Smooth muscle cell (in vitro differentiated cells): ENCODE results near the gene SLC7A6. TPM values are rescaled to one million over a fixed set of nuclear protein-coding genes. Genes with fewer than 3 reads are reported as not detected.

Experiments
- DNase-seq: peaks from one replicate; lab custom pipeline; 2025; ENCODE audit not compliant: unreplicated experiment; lab: John Stamatoyannopoulos, UW
- H2AFZ ChIP-seq: fragments of 200-600 bp; sonication (generic); 2 replicates; pipeline ENCODE4 v1.6.0; 2016; ENCODE audit warnings: antibody characterized with exemption, low read depth, mild to moderate bottlenecking
- H3F3A ChIP-seq: fragments of 200-600 bp; sonication (generic); 2 replicates; pipeline ENCODE4 v1.6.0; 2017; ENCODE audit warnings: antibody characterized with exemption, low read depth
- H3K27ac ChIP-seq: fragments of 200-600 bp; sonication (generic); 2 replicates; pipeline ENCODE4 v1.5.1; 2016; ENCODE audit warnings: low read depth, mild to moderate bottlenecking
- H3K27me3 ChIP-seq: fragments of 200-600 bp; sonication (generic); 2 replicates; pipeline ENCODE4 v1.6.1; 2016; ENCODE audit warnings: low read depth, mild to moderate bottlenecking
- H3K36me3 ChIP-seq: fragments of 200-600 bp; sonication (generic); 2 replicates; pipeline ENCODE4 v1.5.1; 2016; ENCODE audit warnings: low read depth
- H3K4me1 ChIP-seq: fragments of 200-600 bp; sonication (generic); 2 replicates; pipeline ENCODE4 v1.5.1; 2016; ENCODE audit warnings: low read depth
- H3K4me2 ChIP-seq: fragments of 200-600 bp; sonication (generic); 2 replicates; pipeline ENCODE4 v1.6.0; 2016; ENCODE audit warnings: mild to moderate bottlenecking
- H3K4me3 ChIP-seq: fragments of 200-600 bp; sonication (generic); 2 replicates; pipeline ENCODE4 v1.5.1; 2016; ENCODE audit warnings: mild to moderate bottlenecking
- H3K79me2 ChIP-seq: fragments of 200-600 bp; sonication (generic); 2 replicates; pipeline ENCODE4 v1.6.0; 2016; ENCODE audit warnings: low read depth, mild to moderate bottlenecking
- H3K9ac ChIP-seq: fragments of 200-600 bp; sonication (generic); 2 replicates; pipeline ENCODE4 v1.6.0; 2016; ENCODE audit warnings: low read depth
- H3K9me3 ChIP-seq: fragments of 200-600 bp; sonication (generic); replicated peaks from 2 replicates; pipeline ENCODE4 v1.5.1; 2016; ENCODE audit warnings: low read depth
- H4K20me1 ChIP-seq: fragments of 200-600 bp; sonication (generic); 2 replicates; pipeline ENCODE4 v1.6.0; 2016; ENCODE audit warnings: low read depth
- CTCF ChIP-seq: fragments of 200-600 bp; sonication (generic); IDR thresholded peaks from 2 replicates; pipeline ENCODE4 v1.5.1; 2017; ENCODE audit warnings: borderline replicate concordance, mild to moderate bottlenecking, antibody characterized with exemption; ENCODE audit not compliant: insufficient read depth, poor library complexity, severe bottlenecking
- WGBS: methylation state at CpG from one replicate; pipeline ENCODE4 v1.1.7; 2016; ENCODE audit warnings: low lambda C conversion rate; 5-methylcytosine and 5-hydroxymethylcytosine counted together
- polyA plus RNA-seq: library from polyadenylated mRNA; unstranded; fragments of >200 nt; fragmentation: Nextera tagmentation; extraction: Ambion mirVana; gene quantifications from 2 replicates; pipeline ENCODE4 v1.2.1, GENCODE V29; 2016
- total RNA-seq: library from RNA; depleted of rRNA; stranded (reverse); fragments of >200 nt; gene quantifications from 2 replicates; pipeline ENCODE4 v1.2.3, GENCODE V29; 2014

Gene SLC7A6
- total and polyA plus RNA-seq, 2 experiments from 2014 or later: 11.4 to 16.5 TPM

GRCh38 chr16:68246121-68246520 lies 18.2 kb upstream of the SLC7A6 start:
- no peaks in the 10 kb centered on the region for H3K36me3 ChIP-seq
- no peaks in the 10 kb centered on the region for H4K20me1 ChIP-seq
- WGBS: 83% methylated on average over 7 of the region's 7 CpGs
- H3K79me2 ChIP-seq: no peaks in the 10 kb centered on the region
- no peak overlapping the region for H2AFZ ChIP-seq
- TF ChIP-seq CTCF: no peak
- no peak for DNase-seq
- H3K9me3 ChIP-seq: no peaks in the 10 kb centered on the region
- H3K9ac ChIP-seq: no peak overlapping the region
- no peak overlapping the region for H3K27ac ChIP-seq
- no peaks in the 10 kb centered on the region for H3K27me3 ChIP-seq
- no peaks in the 10 kb centered on the region for H3F3A ChIP-seq
- H3K4me3 ChIP-seq: peak overlapping the region; percentile 86
- H3K4me2 ChIP-seq: peak overlapping the region; percentile 92
- H3K4me1 ChIP-seq: peaks cover 4% of the 10 kb centered on the region

GRCh38 chr16:68246666-68247065 lies 17.7 kb upstream of the SLC7A6 start:
- no peaks in the 10 kb centered on the region for H3F3A ChIP-seq
- no peak overlapping the region for H3K27ac ChIP-seq
- TF ChIP-seq CTCF: no peak
- no peak overlapping the region for H3K4me2 ChIP-seq
- no peaks in the 10 kb centered on the region for H3K9me3 ChIP-seq
- H3K4me3 ChIP-seq: no peak overlapping the region
- H3K79me2 ChIP-seq: no peaks in the 10 kb centered on the region
- H3K4me1 ChIP-seq: peaks cover 4% of the 10 kb centered on the region
- DNase-seq: no peak
- no peaks in the 10 kb centered on the region for H4K20me1 ChIP-seq
- H3K9ac ChIP-seq: no peak overlapping the region
- WGBS: 94% methylated on average over 5 of the region's 5 CpGs
- H2AFZ ChIP-seq: no peak overlapping the region
- no peaks in the 10 kb centered on the region for H3K36me3 ChIP-seq
- no peaks in the 10 kb centered on the region for H3K27me3 ChIP-seq

- Histone ChIP-seq H2AFZ (no peak overlapping the region), H3K4me3 (no peak overlapping the region), H3K9me3 (no peaks in the 10 kb centered on the region), H3K27ac (no peak overlapping the region), H3K4me2 (no peak overlapping the region), H3K4me1 (peaks cover 4% of the 10 kb centered on the region), H3K9ac (no peak overlapping the region), H3K79me2 (no peaks in the 10 kb centered on the region), H4K20me1 (no peaks in the 10 kb centered on the region), H3F3A (no peaks in the 10 kb centered on the region), H3K27me3 (no peaks in the 10 kb centered on the region), H3K36me3 (no peaks in the 10 kb centered on the region)
- no peak for DNase-seq
- 97% methylated on average over 4 of the region's 4 CpGs for WGBS
- no peak for TF ChIP-seq CTCF
Observed at GRCh38 chr16:68247400-68247799, 16.9 kb upstream of the SLC7A6 start.

- Histone ChIP-seq H3K79me2 (no peaks in the 10 kb centered on the region), H3K9ac (no peak overlapping the region), H3K4me3 (no peak overlapping the region), H3K4me1 (peaks cover 4% of the 10 kb centered on the region), H3K4me2 (no peak overlapping the region), H3K36me3 (no peaks in the 10 kb centered on the region), H3K27me3 (no peaks in the 10 kb centered on the region), H2AFZ (no peak overlapping the region), H3K9me3 (no peaks in the 10 kb centered on the region), H3F3A (no peaks in the 10 kb centered on the region), H3K27ac (no peak overlapping the region), H4K20me1 (no peaks in the 10 kb centered on the region)
- 95% methylated on average over 4 of the region's 4 CpGs for WGBS
- no peak for DNase-seq
- TF ChIP-seq CTCF: no peak
Observed at GRCh38 chr16:68247932-68248331, 16.4 kb upstream of the SLC7A6 start.
